Measurements from ENCODE around the gene VANGL1. TPM values are rescaled to one million over a fixed set of nuclear protein-coding genes. Genes with fewer than 3 reads are reported as not detected.
A peak's percentile ranks its signal among the peaks of the same experiment; 100 is the strongest.

VANGL1 gene
- total RNA-seq, 2 experiments from 2014 or later = 2.4 to 2.9 TPM

DNA sequence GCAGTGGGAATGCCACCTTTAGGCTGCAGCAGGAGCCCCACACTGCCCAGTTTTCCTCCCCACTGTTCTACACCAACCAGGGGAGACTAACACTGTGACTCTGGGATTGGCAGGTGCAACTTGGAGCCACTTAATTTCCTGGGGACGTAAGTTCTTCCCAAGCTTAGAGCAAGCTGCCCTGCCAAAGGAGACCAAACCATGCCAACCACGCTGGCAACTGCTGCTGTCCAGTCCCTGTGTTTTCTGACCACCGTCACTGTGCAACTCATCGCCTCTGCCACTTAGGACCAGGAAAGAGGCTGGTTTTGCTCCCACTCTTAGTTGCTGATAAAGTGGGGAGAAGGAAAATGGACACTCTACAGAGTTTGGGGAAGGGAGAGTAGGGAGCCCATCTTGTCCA, 50.5 kb downstream of the VANGL1 start:
- no peaks in the 10 kb centered on the region for H3K4me1 Mint-ChIP-seq
- no peaks in the 10 kb centered on the region for H3K36me3 Mint-ChIP-seq
- peaks cover 3% of the 10 kb centered on the region for H3K27me3 Mint-ChIP-seq

DNA sequence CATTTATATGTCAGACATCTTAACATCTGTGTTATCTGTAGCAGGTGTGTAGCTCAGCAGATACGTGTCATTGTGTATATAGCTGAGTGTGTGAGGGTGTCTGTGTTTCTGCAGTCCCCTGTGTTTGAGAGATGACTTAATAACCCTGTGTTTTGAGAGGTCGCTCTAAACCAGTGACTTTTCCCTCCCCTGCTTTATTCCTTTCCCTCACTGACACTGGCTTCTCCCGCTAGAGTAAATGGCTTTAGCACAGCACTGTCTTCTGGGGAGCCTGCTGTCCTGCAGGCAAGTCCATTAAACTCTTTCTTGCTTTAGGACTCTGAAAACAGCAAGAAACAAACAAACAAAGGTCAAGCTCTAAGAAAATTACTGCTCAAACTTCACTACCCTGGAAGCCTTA, 53.0 kb downstream of the VANGL1 start:
- no peak for DNase-seq
- peaks cover 3% of the 10 kb centered on the region for H3K27me3 Mint-ChIP-seq
- no peaks in the 10 kb centered on the region for H3K9me3 Mint-ChIP-seq
- H3K4me3 Mint-ChIP-seq = no peak overlapping the region
- H3K27ac Mint-ChIP-seq = no peak overlapping the region
- H3K4me1 Mint-ChIP-seq = no peaks in the 10 kb centered on the region
- H3K36me3 Mint-ChIP-seq = no peaks in the 10 kb centered on the region

More for the DNA sequence above, 50.5 kb downstream of the VANGL1 start:
- Mint-ChIP-seq H3K4me3 (no peak overlapping the region), H3K9me3 (no peaks in the 10 kb centered on the region), H3K27ac (no peak overlapping the region)
- DNase-seq = no peak

DNA sequence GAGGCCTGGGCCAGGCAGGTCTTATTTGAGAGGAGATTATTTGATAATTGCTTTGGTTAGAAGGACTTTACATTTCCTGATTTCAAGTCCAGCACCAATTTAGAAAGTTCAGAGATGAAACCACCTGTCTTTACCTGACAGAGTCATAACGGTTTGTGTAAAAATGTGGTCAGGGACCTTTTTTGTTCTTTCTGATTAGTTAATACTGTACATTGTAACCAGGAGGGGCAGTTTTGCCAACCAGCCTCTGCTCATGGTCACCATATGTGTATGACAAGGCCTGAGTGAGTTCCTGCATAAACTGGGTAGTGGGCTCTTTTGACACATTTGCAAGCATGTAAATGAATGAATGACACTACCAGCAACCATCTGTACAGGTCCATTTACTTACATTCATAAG, 55.8 kb downstream of the VANGL1 start:
- Mint-ChIP-seq H3K4me3 (no peak overlapping the region), H3K4me1 (no peaks in the 10 kb centered on the region), H3K36me3 (no peaks in the 10 kb centered on the region), H3K27ac (no peak overlapping the region), H3K27me3 (peaks cover 3% of the 10 kb centered on the region), H3K9me3 (no peaks in the 10 kb centered on the region)
- no peak for DNase-seq

DNA sequence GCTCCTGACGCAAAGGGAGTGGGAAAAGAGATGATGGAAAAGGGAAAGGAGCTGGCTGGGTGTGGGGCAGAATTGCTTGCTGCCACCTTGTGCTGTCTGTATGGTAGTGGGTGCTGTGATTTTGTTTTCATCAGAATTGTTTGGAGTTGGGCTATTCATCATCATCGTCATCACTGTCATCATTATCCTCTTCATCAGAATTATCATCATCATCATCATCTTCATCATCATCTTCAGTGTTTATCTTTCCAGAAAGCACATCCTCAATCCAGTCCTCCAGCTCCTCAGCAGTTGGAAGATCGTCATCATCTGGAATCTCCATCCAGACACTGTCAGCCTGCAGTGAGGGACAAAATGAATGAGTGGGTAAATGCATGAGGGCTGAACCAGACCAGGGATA, 59.3 kb downstream of the VANGL1 start:
- Mint-ChIP-seq H3K27me3 (no peaks in the 10 kb centered on the region), H3K27ac (no peak overlapping the region), H3K9me3 (no peaks in the 10 kb centered on the region), H3K4me1 (no peaks in the 10 kb centered on the region), H3K4me3 (no peak overlapping the region), H3K36me3 (no peaks in the 10 kb centered on the region)
- DNase-seq = no peak

DNA sequence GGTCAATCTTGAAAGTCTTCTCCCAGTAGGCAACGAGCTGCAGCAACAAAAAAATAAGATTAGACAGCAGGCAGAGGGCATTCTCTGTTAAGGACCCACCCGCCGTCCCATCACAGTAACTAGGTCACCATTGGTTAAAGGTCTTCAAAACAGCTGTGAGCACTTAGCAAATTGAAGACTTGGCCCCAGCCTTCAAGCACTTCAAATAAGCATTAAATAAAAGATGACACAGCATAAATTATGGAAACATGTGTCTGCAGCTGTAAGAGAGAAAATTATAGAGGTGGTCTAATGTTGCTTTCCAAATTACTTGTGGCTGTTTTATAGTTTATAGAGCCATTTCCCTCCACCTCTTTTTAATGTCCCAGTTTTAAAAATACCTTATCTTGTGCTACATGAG, 61.2 kb downstream of the VANGL1 start:
- no peaks in the 10 kb centered on the region for H3K9me3 Mint-ChIP-seq
- H3K36me3 Mint-ChIP-seq = no peaks in the 10 kb centered on the region

DNA sequence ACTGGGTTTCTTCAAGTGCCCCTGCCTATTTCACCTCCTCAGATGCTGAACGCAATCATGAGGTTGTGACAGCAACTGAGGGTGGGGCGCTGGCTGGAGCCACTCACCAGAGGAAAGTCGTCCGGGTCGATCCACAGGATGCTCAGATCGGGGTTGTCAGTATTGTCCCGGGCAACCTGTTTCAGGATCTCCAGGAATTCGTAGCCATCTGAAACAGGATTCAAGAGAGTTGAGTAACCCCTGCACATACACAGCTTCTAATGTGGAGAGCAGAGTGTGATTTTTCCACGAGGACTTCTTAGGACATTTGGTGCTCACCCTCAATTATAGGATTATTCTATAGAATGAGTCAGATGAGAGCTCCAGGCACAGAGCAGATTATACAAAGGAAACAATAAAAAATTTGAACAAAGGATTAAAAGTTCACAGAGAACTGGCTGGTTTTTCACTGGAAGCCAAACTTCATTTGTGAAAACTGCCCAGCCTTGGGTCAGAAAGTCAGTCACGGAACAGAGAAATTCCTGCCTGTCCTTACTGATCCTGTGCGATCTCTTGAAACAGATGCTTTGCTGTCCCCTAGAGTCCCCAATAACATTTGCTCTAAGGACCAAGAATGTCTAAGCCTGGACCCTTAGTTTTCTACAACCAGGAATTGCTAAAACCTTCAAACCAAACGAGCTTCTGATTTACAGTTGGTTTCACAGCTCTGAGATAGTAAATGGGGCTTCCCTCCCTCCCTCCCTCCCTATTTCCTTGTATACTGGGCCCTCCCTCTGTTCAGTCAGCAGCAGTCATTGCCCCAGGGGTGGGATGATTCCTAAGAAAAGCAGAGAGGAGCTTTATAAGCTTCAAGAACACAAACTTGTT, 63.5 kb downstream of the VANGL1 start:
- Mint-ChIP-seq H3K9me3 (no peaks in the 10 kb centered on the region), H3K27ac (no peak overlapping the region), H3K27me3 (peaks cover 19% of the 10 kb centered on the region), H3K4me3 (no peak overlapping the region), H3K36me3 (no peaks in the 10 kb centered on the region), H3K4me1 (no peaks in the 10 kb centered on the region)
- DNase-seq = no peak

More for the DNA sequence above, 61.2 kb downstream of the VANGL1 start:
- no peak overlapping the region for H3K27ac Mint-ChIP-seq
- no peak for DNase-seq
- H3K27me3 Mint-ChIP-seq = peaks cover 9% of the 10 kb centered on the region
- H3K4me3 Mint-ChIP-seq = no peak overlapping the region
- H3K4me1 Mint-ChIP-seq = no peaks in the 10 kb centered on the region

DNA sequence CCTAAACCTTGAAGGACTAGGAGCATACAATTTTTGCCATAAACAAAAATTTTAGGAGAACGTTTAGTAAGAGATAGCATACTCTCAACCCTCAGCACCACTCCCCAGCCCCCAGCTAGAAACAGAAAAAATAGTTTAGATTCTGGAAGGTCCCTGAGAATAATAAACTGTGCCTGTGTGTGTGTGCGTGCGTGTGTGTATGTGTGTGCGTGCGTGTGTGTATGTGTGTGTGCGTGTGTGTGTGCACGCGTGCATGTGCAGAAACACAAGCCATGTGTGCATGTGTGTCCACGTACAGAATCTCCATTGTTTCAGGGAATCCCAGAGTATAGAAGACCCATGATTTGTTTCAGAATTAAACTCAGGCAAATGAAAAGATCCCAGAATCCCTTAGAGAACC, 64.2 kb downstream of the VANGL1 start:
- no peaks in the 10 kb centered on the region for H3K9me3 Mint-ChIP-seq

DNA sequence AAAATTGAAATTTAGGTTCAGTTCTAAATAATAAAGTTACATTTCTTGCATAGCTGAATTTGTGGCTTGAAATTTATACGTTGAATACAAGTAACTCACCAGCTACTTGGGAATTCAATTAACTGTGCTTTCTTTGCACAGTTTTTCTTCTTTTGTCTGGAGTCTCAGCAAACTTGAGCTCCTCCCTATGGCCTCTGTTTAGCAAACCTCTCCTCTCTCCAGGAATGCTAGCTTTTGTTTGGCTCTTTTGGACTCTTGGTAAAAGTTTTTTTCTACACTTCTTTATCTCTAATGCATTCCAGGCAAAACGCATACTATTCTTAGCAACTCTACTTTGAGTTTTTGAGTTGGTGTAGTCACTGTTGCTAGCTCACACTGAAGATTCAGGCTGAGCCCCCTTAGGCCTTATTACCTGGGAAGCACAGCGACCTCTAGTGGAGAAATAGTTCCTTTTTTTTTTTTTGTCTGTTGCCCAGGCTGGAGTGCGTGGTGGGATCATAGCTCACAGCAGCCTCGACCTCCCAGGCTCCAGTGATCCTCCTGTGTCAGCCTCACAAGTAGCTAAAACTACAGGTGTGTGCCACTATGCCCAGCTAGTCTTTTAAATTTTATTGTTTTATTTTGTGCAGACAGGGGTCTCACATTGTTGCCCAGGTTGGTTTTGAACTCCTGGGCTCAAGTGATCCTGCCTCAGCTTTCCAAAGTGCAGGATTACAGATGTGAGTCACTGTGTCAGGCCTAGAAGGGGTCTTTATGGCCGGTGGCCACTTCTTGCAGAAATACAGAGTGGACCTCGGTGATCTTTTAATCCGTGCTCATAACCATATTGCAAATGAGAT, 65.0 kb downstream of the VANGL1 start:
- H3K27ac Mint-ChIP-seq = no peak overlapping the region
- H3K36me3 Mint-ChIP-seq = no peaks in the 10 kb centered on the region
- H3K4me3 Mint-ChIP-seq = no peak overlapping the region
- H3K4me1 Mint-ChIP-seq = no peaks in the 10 kb centered on the region
- no peaks in the 10 kb centered on the region for H3K9me3 Mint-ChIP-seq
- no peak for DNase-seq
- peaks cover 23% of the 10 kb centered on the region for H3K27me3 Mint-ChIP-seq

More for the DNA sequence above, 64.2 kb downstream of the VANGL1 start:
- no peaks in the 10 kb centered on the region for H3K36me3 Mint-ChIP-seq
- peaks cover 19% of the 10 kb centered on the region for H3K27me3 Mint-ChIP-seq
- H3K4me1 Mint-ChIP-seq = no peaks in the 10 kb centered on the region
- no peak for DNase-seq
- no peak overlapping the region for H3K4me3 Mint-ChIP-seq
- no peak overlapping the region for H3K27ac Mint-ChIP-seq

DNA sequence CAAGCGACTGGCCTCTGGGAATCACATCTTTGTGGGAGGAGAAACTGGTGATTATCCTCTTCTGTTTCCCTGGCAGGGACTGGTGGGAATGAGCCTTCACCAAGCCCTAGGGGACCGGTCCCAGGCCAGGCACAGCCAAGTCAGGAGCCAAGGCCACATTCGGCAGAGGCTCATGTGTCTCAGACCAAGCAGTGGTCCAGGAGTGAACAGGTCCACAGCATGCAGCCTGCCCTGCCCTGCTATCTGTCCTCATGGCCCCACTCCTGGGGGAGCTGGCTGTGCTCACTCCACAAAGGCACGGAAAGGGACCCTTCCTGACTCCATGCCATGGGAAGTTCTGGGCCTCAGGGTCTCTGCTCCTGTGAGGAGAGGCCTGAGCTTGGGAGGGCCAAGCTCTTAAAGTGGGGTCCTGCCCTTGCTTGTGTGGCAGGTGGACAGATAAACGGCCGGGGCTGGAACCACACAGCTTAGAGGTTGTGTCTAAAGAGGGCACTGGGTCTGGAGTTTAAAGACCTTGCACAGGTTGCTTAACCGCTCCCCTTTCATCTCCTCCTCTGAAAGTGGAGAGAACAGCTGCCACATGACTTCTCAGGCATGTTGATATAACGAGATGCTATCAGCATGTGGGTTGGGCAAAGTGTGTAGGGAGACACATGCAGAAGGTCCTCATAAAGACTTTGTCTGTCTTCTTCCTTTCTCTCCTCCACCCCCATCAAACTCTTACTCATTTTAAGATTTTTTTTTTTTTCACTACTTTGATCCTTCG, 69.3 kb downstream of the VANGL1 start:
- Mint-ChIP-seq H3K27ac (no peak overlapping the region), H3K4me3 (no peak overlapping the region), H3K36me3 (no peaks in the 10 kb centered on the region), H3K9me3 (no peaks in the 10 kb centered on the region), H3K4me1 (no peaks in the 10 kb centered on the region), H3K27me3 (peaks cover 27% of the 10 kb centered on the region)
- no peak for DNase-seq

DNA sequence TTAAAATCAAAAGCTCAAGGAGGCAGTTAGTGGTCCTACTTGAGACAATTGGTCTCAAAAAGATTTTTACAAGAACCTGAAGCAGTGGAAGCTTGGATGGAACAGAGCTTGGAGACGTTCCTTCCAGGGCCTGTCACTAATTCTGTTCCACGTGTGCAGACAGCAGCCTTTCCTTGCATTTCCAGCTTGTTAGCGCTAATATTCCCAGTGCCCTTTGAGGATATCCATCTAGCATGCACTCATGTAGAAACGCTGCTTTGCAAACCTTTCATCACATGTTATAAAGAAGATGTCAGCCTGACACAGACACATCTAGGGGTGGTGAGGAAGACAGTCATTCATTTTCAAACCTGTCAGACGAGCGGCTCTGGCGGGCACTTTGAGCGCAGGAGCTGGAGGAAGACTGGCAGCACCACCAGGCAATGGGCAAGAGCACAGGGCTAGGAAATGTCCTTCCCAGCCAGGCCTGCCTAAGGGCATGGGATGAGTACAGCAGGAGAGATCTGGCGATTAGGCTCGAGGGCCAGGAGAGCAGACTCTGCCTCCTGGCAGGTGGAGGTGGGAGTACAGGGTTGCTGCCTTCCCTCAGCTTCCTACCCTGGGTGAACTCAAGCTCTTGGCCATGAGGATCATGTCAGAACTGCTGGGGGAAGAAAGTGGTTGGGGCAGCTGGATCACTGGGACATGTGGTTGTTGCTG, 71.3 kb downstream of the VANGL1 start:
- no peak overlapping the region for H3K27ac Mint-ChIP-seq
- H3K9me3 Mint-ChIP-seq = no peaks in the 10 kb centered on the region
- H3K4me3 Mint-ChIP-seq = no peak overlapping the region
- H3K36me3 Mint-ChIP-seq = no peaks in the 10 kb centered on the region
- DNase-seq = no peak
- peaks cover 29% of the 10 kb centered on the region for H3K27me3 Mint-ChIP-seq
- H3K4me1 Mint-ChIP-seq = no peaks in the 10 kb centered on the region

DNA sequence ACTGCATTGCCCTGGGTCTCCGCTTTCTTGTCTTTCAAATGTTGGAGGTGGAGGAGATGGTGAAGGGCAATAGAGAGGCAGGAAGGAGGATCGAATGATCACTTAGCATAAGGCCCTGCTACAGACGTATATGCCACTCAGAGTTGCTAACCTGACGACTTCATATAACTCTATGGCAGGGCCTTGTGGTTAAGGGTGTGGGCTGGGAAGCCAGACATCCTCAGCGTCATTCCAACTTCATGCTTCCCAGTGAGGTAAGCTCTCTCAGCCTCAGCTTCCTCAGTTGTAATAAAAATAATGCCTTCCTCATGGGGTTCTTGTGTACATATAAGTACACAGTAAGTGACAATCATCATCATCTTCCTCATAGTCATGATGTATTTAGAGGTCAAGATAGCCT, 72.1 kb downstream of the VANGL1 start:
- H3K36me3 Mint-ChIP-seq = no peaks in the 10 kb centered on the region
- H3K4me1 Mint-ChIP-seq = no peaks in the 10 kb centered on the region
- DNase-seq = no peak
- peaks cover 29% of the 10 kb centered on the region for H3K27me3 Mint-ChIP-seq
- H3K27ac Mint-ChIP-seq = no peak overlapping the region
- no peaks in the 10 kb centered on the region for H3K9me3 Mint-ChIP-seq
- no peak overlapping the region for H3K4me3 Mint-ChIP-seq

DNA sequence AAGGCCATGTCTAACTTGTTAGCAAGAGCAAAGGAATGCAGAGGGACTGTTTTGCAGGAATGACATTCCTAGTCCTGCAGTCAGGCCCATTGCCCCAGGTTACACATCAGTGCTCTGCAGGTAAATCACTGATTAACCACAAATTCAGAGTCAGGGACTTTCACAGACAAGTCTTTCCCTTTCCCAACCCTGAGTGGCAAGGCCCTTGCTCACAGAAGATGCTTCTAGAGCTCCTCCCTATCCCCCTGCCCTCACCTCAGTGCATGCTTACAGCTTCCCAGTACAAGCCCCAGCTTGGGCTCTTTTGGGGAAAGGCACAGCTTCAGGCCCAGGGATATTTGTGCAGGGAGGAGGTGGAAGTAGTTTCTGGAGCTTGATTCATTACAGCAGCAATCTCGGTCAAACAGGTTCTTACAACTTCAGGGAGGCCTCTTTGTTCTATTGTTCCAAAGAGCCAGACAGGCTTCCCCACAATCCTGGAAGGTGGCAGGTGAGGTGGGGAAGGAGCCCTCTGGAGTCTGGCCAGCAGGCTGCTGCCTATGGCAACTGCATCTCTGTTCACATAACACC, 72.9 kb downstream of the VANGL1 start:
- no peak overlapping the region for H3K4me3 Mint-ChIP-seq
- peaks cover 24% of the 10 kb centered on the region for H3K27me3 Mint-ChIP-seq
- DNase-seq = no peak
- H3K4me1 Mint-ChIP-seq = no peaks in the 10 kb centered on the region
- H3K27ac Mint-ChIP-seq = no peak overlapping the region
- no peaks in the 10 kb centered on the region for H3K9me3 Mint-ChIP-seq
- no peaks in the 10 kb centered on the region for H3K36me3 Mint-ChIP-seq

DNA sequence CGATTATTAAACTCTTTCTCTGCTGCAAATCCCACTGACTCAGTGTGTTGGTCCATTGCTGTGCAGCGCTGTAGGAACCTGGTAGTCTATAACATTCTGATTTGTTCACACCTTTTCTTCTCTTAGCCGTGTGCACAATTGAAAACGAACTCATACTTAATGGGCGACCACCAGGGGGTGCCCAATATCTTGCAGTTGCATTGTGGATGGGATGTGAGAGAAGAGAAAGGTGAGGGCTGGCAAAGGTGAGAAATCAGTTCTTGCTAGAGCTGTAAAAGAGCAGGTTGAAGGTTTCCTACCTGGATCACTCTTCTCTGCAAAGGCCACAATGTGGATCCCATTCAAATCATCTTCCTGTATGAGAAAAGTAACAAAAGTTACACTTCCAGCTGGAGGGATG, 75.8 kb downstream of the VANGL1 start:
- no peak overlapping the region for H3K4me3 Mint-ChIP-seq

DNA sequence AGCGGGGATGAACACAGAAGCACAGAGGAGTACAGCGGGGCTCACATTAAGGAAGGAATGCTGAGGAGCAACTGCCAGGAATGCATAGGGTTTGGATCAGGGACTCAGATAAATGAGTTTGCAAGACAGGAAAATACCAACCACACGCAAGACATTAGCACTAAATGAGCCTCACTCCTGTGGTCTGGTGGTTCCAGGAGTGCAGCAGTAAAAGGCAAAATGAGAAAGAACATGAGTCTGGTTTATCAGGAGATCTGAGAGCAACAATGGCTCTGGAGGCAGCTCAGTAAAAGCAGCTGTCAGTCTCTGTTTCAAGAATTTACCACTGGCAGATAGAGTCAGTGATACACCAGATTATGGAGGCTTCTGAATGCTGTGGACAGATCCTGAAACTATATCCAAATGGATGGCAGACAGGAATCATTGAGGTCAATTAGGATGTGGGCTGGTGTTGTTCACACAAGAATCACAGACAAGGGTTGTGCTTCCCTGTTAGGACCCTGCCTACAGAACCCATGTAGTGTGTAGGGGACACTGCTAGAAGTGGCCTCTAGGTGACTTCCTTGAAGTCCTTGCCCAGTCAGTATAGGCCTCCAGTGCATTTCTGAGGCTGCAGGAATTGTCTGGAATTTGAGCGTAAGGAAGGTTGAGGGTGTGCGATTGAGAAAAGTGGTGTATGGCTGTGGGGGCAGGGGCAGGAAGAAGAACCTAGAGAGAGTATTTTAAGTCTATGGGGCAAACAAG, 76.4 kb downstream of the VANGL1 start:
- H3K36me3 Mint-ChIP-seq = no peaks in the 10 kb centered on the region
- no peaks in the 10 kb centered on the region for H3K9me3 Mint-ChIP-seq
- no peaks in the 10 kb centered on the region for H3K4me1 Mint-ChIP-seq
- DNase-seq = no peak
- H3K27me3 Mint-ChIP-seq = peaks cover 15% of the 10 kb centered on the region
- H3K4me3 Mint-ChIP-seq = no peak overlapping the region
- no peak overlapping the region for H3K27ac Mint-ChIP-seq

More for the DNA sequence above, 75.8 kb downstream of the VANGL1 start:
- H3K4me1 Mint-ChIP-seq = no peaks in the 10 kb centered on the region
- no peak overlapping the region for H3K27ac Mint-ChIP-seq
- no peaks in the 10 kb centered on the region for H3K9me3 Mint-ChIP-seq
- peaks cover 15% of the 10 kb centered on the region for H3K27me3 Mint-ChIP-seq
- DNase-seq = peak; percentile 22
- H3K36me3 Mint-ChIP-seq = no peaks in the 10 kb centered on the region

Data from activated naive CD8-positive, alpha-beta T cell treated with anti-CD3 and anti-CD28 coated beads for 36 hours (primary cell).